Measurements from ENCODE around the gene RFX2.

DNA sequence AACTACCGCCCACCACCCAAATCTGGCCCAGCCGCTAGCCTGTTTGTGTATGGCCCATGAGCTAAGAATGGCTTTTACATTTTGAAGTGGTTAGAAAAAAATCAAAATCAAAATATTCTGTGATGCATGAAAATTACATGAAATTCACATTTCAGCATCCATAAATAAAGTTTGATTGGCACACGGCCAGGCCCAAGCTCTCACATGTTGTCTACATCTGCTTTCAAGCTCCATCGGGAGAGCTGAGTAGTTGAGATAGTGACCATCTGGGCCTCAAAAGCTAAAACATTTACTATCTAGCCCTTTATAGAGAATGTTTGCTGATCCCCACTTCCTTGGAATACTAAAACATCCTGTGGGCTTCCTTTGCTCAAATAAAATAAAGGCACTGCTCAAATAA lies 14.5 kb downstream of the RFX2 start:
- TF ChIP-seq, protein P1, sequence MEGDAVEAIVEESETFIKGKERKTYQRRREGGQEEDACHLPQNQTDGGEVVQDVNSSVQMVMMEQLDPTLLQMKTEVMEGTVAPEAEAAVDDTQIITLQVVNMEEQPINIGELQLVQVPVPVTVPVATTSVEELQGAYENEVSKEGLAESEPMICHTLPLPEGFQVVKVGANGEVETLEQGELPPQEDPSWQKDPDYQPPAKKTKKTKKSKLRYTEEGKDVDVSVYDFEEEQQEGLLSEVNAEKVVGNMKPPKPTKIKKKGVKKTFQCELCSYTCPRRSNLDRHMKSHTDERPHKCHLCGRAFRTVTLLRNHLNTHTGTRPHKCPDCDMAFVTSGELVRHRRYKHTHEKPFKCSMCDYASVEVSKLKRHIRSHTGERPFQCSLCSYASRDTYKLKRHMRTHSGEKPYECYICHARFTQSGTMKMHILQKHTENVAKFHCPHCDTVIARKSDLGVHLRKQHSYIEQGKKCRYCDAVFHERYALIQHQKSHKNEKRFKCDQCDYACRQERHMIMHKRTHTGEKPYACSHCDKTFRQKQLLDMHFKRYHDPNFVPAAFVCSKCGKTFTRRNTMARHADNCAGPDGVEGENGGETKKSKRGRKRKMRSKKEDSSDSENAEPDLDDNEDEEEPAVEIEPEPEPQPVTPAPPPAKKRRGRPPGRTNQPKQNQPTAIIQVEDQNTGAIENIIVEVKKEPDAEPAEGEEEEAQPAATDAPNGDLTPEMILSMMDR (IDR thresholded peaks at IDR 0.05; ENCODE audit: low read depth, low read length, missing input control): no peak
- TF ChIP-seq, protein P2, sequence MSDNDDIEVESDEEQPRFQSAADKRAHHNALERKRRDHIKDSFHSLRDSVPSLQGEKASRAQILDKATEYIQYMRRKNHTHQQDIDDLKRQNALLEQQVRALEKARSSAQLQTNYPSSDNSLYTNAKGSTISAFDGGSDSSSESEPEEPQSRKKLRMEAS (IDR thresholded peaks at IDR 0.05): no peak
- TF ChIP-seq RAD21 (IDR thresholded peaks at IDR 0.05) (no peak), HNF4G (IDR thresholded peaks at IDR 0.05) (no peak), SP1 (IDR thresholded peaks at IDR 0.05) (no peak), TAF1 (conservative IDR thresholded peaks at IDR 0.05) (no peak), JUND (IDR thresholded peaks at IDR 0.05) (no peak)
